HepG2 (cell line): ENCODE data around the gene MFRP. TPM values are rescaled to one million over a fixed set of nuclear protein-coding genes. Genes with fewer than 3 reads are reported as not detected.

ENCODE experiments used
- ARNTL ChIP-seq: sonication (generic); formaldehyde crosslinking; IDR thresholded peaks from 2 replicates; pipeline ENCODE4 v1.4.0; 2020; ENCODE audit warnings: mild to moderate bottlenecking, missing genetic modification reagents
- HHEX ChIP-seq: IDR thresholded peaks from 2 replicates; pipeline ENCODE4 v1.6.1; 2016; ENCODE audit warnings: control low read depth
- HNF4A ChIP-seq: sonication (generic); formaldehyde crosslinking; IDR thresholded peaks from 2 replicates; pipeline ENCODE4 v1.4.0; 2020; ENCODE audit warnings: missing genetic modification reagents
- MYNN ChIP-seq: sonication (generic); formaldehyde crosslinking; IDR thresholded peaks from 2 replicates; pipeline ENCODE4 v1.4.0; 2020; ENCODE audit warnings: mild to moderate bottlenecking, low read depth, missing genetic modification reagents
- NCOA1 ChIP-seq: sonication (generic); formaldehyde crosslinking; IDR thresholded peaks from 2 replicates; pipeline ENCODE4 v1.9.0; 2021; ENCODE audit warnings: missing genetic modification reagents
- SATB2 ChIP-seq: sonication (generic); formaldehyde crosslinking; IDR thresholded peaks from 2 replicates; pipeline ENCODE4 v1.5.0; 2020; ENCODE audit warnings: missing genetic modification reagents
- SNRNP70 ChIP-seq: fragments of 200-400 bp; formaldehyde crosslinking; IDR thresholded peaks from 2 replicates; pipeline ENCODE4 v1.6.1; 2017; ENCODE audit warnings: mild to moderate bottlenecking, low read depth, low read length, moderate library complexity
- STAT6 ChIP-seq: sonication (generic); formaldehyde crosslinking; IDR thresholded peaks from 2 replicates; pipeline ENCODE4 v1.4.0; 2020; ENCODE audit warnings: missing genetic modification reagents, mild to moderate bottlenecking, borderline replicate concordance
- TARDBP ChIP-seq: sonication (generic); formaldehyde crosslinking; IDR thresholded peaks from 2 replicates; pipeline ENCODE4 v1.8.0; 2022; ENCODE audit warnings: mild to moderate bottlenecking, missing genetic modification reagents
- ZFP1 ChIP-seq: IDR thresholded peaks from 2 replicates; pipeline ENCODE4 v1.6.1; 2016
- ZNF18 ChIP-seq: sonication (generic); formaldehyde crosslinking; IDR thresholded peaks from 2 replicates; pipeline ENCODE4 v1.8.0; 2022; ENCODE audit warnings: mild to moderate bottlenecking, missing genetic modification reagents; ENCODE audit not compliant: insufficient replicate concordance
- ZNF607 ChIP-seq: sonication (generic); formaldehyde crosslinking; IDR thresholded peaks from 2 replicates; pipeline ENCODE4 v1.5.1; 2020; ENCODE audit warnings: missing genetic modification reagents, mild to moderate bottlenecking, borderline replicate concordance
- ZNF704 ChIP-seq: sonication (generic); formaldehyde crosslinking; IDR thresholded peaks from 2 replicates; pipeline ENCODE4 v1.8.1; 2023; ENCODE audit warnings: mild to moderate bottlenecking, inconsistent platforms, moderate library complexity, missing genetic modification reagents, borderline replicate concordance
- polyA plus RNA-seq, 8 experiments: library from polyadenylated mRNA; depleted of rRNA in 3 of 8; stranded (reverse) in 7 of 8; unstranded in 1 of 8; fragments of >200 nt; fragmentation: Illumina TruSeq in 4 of 8; extraction: Trizol in 4 of 8; gene quantifications; 2 replicates each; pipeline versions ENCODE4 v1.2.1 to v1.2.3, GENCODE V29; 2011 to 2016; ENCODE audit warnings: low read depth in 4 of 8, missing spikeins in 1 of 8, mixed read lengths in 1 of 8; ENCODE audit not compliant: insufficient read depth in 1 of 8
- total RNA-seq, 5 experiments: library from RNA; depleted of rRNA; stranded (reverse); fragments of >200 nt; fragmentation: Illumina TruSeq; extraction: Trizol; gene quantifications; 2 replicates each; pipeline ENCODE4 v1.2.3, GENCODE V29; 2016; ENCODE audit warnings: low read depth in 1 of 5

MFRP gene
- total and polyA plus RNA-seq, 2 of the 13 experiments (the other 11 are each of a cell fraction or from before 2014, with no cell fraction given), result not detected

- TF ChIP-seq ZNF18 (CRISPR knock-in tag), result no peak
- no peak for TF ChIP-seq ZNF607 (CRISPR knock-in tag)
- no peak for TF ChIP-seq STAT6
- no peak for TF ChIP-seq SATB2
- TF ChIP-seq HNF4A (CRISPR knock-in tag), result no peak
- TF ChIP-seq ARNTL, result peak; percentile 9; the same call in 1 of the 2 replicates
- TF ChIP-seq HHEX (CRISPR knock-in tag), result no peak
- no peak; the same call in 1 of the 2 replicates for TF ChIP-seq NCOA1 (CRISPR knock-in tag)
- no peak for TF ChIP-seq MYNN
- no peak for TF ChIP-seq ZNF704 (CRISPR knock-in tag)
- no peak for TF ChIP-seq TARDBP (CRISPR knock-in tag)
- no peak for TF ChIP-seq SNRNP70
- TF ChIP-seq ZFP1, result 0 out of 2 replicates have a peak, but pooled peaks have one; percentile 11
These were observed 28.8 kb downstream of the MFRP start (continued) for GRCh38 chr11:119317592-119318239.
